Neural cell (in vitro differentiated cells): Measurements from ENCODE around the gene FLT1. TPM values are rescaled to one million over a fixed set of nuclear protein-coding genes. Genes with fewer than 3 reads are reported as not detected.

Source experiments
- H2AFZ ChIP-seq: fragments of 200-600, 300-800 bp; sonication (generic), shearing (Covaris generic); 2 replicates; pipeline ENCODE4 v1.6.0; 2014; ENCODE audit warnings: low read depth, mild to moderate bottlenecking, antibody characterized with exemption, low read length, moderate library complexity
- H3F3A ChIP-seq: fragments of 200-600 bp; shearing (Covaris generic); 2 replicates; pipeline ENCODE4 v1.6.1; 2016; ENCODE audit warnings: mild to moderate bottlenecking, moderate library complexity, mixed read lengths, antibody characterized with exemption, low read length; ENCODE audit not compliant: insufficient read depth, poor library complexity, severe bottlenecking
- H3K27ac ChIP-seq: fragments of 200-600, 300-800 bp; sonication (generic), shearing (Covaris generic); 2 replicates; pipeline ENCODE4 v1.5.1; 2014; ENCODE audit warnings: mild to moderate bottlenecking, low read length, moderate library complexity
- H3K27me3 ChIP-seq: fragments of 300-800, 200-600 bp; sonication (generic), shearing (Covaris generic); 2 replicates; pipeline ENCODE4 v1.6.0; 2014; ENCODE audit warnings: mild to moderate bottlenecking, low read depth, low read length, moderate library complexity; ENCODE audit not compliant: insufficient read depth
- H3K36me3 ChIP-seq: fragments of 300-800, 200-600 bp; sonication (generic), shearing (Covaris generic); 2 replicates; pipeline ENCODE4 v1.5.1; 2014; ENCODE audit warnings: mild to moderate bottlenecking, antibody characterized with exemption, low read length, moderate library complexity; ENCODE audit not compliant: insufficient read depth
- H3K4me2 ChIP-seq: fragments of 300-800, 200-600 bp; sonication (generic), shearing (Covaris generic); 2 replicates; pipeline ENCODE4 v1.6.0; 2014; ENCODE audit warnings: mild to moderate bottlenecking, low read length
- H3K4me3 ChIP-seq: fragments of 300-800, 200-600 bp; sonication (generic), shearing (Covaris generic); 2 replicates; pipeline ENCODE4 v1.5.1; 2014; ENCODE audit warnings: mild to moderate bottlenecking, low read length, moderate library complexity
- H3K79me2 ChIP-seq: fragments of 200-600 bp; shearing (Covaris generic); replicated peaks from 2 replicates; pipeline ENCODE4 v1.6.0; 2014; ENCODE audit warnings: mild to moderate bottlenecking, low read length, moderate library complexity; ENCODE audit not compliant: insufficient read depth
- H3K9ac ChIP-seq: fragments of 300-800, 200-600 bp; sonication (generic), shearing (Covaris generic); 2 replicates; pipeline ENCODE4 v1.6.1; 2016; ENCODE audit warnings: mild to moderate bottlenecking, low read length, mixed read lengths
- H3K9me2 ChIP-seq: fragments of 200-600 bp; shearing (Covaris generic); 2 replicates; pipeline ENCODE4 v1.6.1; 2016; ENCODE audit warnings: mild to moderate bottlenecking, low read length, mixed read lengths; ENCODE audit not compliant: insufficient read depth
- H3K9me3 ChIP-seq: fragments of 200-600, 300-800 bp; sonication (generic), shearing (Covaris generic); 2 replicates; pipeline ENCODE4 v1.6.1; 2016; ENCODE audit warnings: mild to moderate bottlenecking, mixed run types, low read length, moderate library complexity, mixed read lengths
- H4K20me1 ChIP-seq: fragments of 200-600 bp; shearing (Covaris generic); 2 replicates; pipeline ENCODE4 v1.6.1; 2016; ENCODE audit warnings: mild to moderate bottlenecking, mixed run types; ENCODE audit not compliant: insufficient read depth
- EP300 ChIP-seq: fragments of 450-650 bp; conservative IDR thresholded peaks from 2 replicates; pipeline ENCODE4 v1.6.1; 2014; ENCODE audit warnings: antibody characterized with exemption, mild to moderate bottlenecking, moderate library complexity; ENCODE audit not compliant: poor library complexity, severe bottlenecking
- EZH2 ChIP-seq: fragments of 200-600, 300-800 bp; shearing (Covaris generic), sonication (generic); IDR thresholded peaks from 2 replicates; pipeline ENCODE4 v1.6.1; 2014; ENCODE audit warnings: antibody characterized with exemption, low read length, borderline replicate concordance, mild to moderate bottlenecking; ENCODE audit not compliant: insufficient read depth, poor library complexity, severe bottlenecking
- MXI1 ChIP-seq: fragments of 450-650 bp; conservative IDR thresholded peaks from 2 replicates; pipeline ENCODE4 v1.6.1; 2014; ENCODE audit warnings: antibody characterized with exemption, mild to moderate bottlenecking; ENCODE audit not compliant: poor library complexity, severe bottlenecking
- POLR2AphosphoS5 ChIP-seq: IDR thresholded peaks from 2 replicates; pipeline ENCODE4 v1.6.1; 2012
- RAD21 ChIP-seq: fragments of 450-650 bp; conservative IDR thresholded peaks from 2 replicates; pipeline ENCODE4 v1.6.1; 2014; ENCODE audit warnings: antibody characterized with exemption, mild to moderate bottlenecking, moderate library complexity
- REST ChIP-seq: IDR thresholded peaks from 2 replicates; pipeline ENCODE4 v1.6.1; 2012; ENCODE audit warnings: borderline replicate concordance
- SMC3 ChIP-seq: fragments of 450-650 bp; conservative IDR thresholded peaks from 2 replicates; pipeline ENCODE4 v1.6.1; 2014; ENCODE audit warnings: antibody characterized with exemption, mild to moderate bottlenecking, moderate library complexity; ENCODE audit not compliant: poor library complexity
- TAF1 ChIP-seq: IDR thresholded peaks from 2 replicates; pipeline ENCODE4 v1.6.1; 2012; ENCODE audit warnings: low read depth
- polyA plus RNA-seq: library from polyadenylated mRNA; depleted of rRNA; stranded (reverse); fragments of >200 nt; gene quantifications from 2 replicates; pipeline ENCODE4 v1.2.3, GENCODE V29; 2014
- TF ChIP-seq, protein P1 (sequence below): fragments of 450-650 bp; IDR thresholded peaks from 2 replicates; pipeline ENCODE4 v1.5.1; 2014; ENCODE audit warnings: antibody characterized with exemption, mild to moderate bottlenecking, moderate library complexity; ENCODE audit not compliant: poor library complexity, severe bottlenecking

The FLT1 gene
- polyA plus RNA-seq, 1 donor from 2014 or later: not detected

GRCh38 chr13:28448651-28449358 lies 46.1 kb downstream of the FLT1 start:
- H2AFZ ChIP-seq: no peak overlapping the region
- H3K9ac ChIP-seq: no peak overlapping the region
- no peaks in the 10 kb centered on the region for H4K20me1 ChIP-seq
- TF ChIP-seq SMC3 (no peak), EZH2 (no peak), RAD21 (no peak)
- H3K27ac ChIP-seq: no peak overlapping the region
- H3K27me3 ChIP-seq: no peaks in the 10 kb centered on the region
- no peaks in the 10 kb centered on the region for H3K9me2 ChIP-seq
- H3K4me2 ChIP-seq: no peak overlapping the region
- no peak overlapping the region for H3K4me3 ChIP-seq
- no peaks in the 10 kb centered on the region for H3F3A ChIP-seq
- H3K79me2 ChIP-seq: no peaks in the 10 kb centered on the region
- no peaks in the 10 kb centered on the region for H3K9me3 ChIP-seq
- H3K36me3 ChIP-seq: no peaks in the 10 kb centered on the region

DNA sequence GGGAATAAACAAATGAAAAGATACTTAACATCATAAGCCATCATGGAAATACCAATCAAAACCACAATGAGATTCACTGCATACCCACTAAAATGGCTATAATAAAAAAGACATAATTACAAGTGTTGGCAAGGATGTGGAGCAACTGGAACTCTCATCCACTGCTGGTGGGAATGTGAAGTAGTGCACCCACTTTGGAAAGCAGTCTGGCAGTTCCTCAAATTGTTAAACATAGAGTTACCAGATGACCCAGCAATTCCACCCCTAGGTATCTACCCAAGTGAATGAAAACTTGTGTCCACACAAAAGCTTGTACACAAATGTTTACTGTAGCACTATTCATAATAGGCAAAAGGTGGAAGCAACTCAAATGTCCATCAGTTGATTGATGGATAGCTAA lies 46.9 kb downstream of the FLT1 start:
- no peaks in the 10 kb centered on the region for H4K20me1 ChIP-seq
- no peak overlapping the region for H3K4me2 ChIP-seq
- no peaks in the 10 kb centered on the region for H3K9me2 ChIP-seq
- no peak overlapping the region for H2AFZ ChIP-seq
- H3K36me3 ChIP-seq: no peaks in the 10 kb centered on the region
- TF ChIP-seq, protein P1, sequence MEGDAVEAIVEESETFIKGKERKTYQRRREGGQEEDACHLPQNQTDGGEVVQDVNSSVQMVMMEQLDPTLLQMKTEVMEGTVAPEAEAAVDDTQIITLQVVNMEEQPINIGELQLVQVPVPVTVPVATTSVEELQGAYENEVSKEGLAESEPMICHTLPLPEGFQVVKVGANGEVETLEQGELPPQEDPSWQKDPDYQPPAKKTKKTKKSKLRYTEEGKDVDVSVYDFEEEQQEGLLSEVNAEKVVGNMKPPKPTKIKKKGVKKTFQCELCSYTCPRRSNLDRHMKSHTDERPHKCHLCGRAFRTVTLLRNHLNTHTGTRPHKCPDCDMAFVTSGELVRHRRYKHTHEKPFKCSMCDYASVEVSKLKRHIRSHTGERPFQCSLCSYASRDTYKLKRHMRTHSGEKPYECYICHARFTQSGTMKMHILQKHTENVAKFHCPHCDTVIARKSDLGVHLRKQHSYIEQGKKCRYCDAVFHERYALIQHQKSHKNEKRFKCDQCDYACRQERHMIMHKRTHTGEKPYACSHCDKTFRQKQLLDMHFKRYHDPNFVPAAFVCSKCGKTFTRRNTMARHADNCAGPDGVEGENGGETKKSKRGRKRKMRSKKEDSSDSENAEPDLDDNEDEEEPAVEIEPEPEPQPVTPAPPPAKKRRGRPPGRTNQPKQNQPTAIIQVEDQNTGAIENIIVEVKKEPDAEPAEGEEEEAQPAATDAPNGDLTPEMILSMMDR: no peak
- no peak for TF ChIP-seq TAF1
- no peak for TF ChIP-seq REST
- TF ChIP-seq SMC3: no peak
- no peak for TF ChIP-seq MXI1
- no peak for TF ChIP-seq EZH2
- no peak for TF ChIP-seq POLR2AphosphoS5
- TF ChIP-seq EP300: no peak
- no peak for TF ChIP-seq RAD21
- no peak overlapping the region for H3K4me3 ChIP-seq
- H3F3A ChIP-seq: no peaks in the 10 kb centered on the region
- H3K27me3 ChIP-seq: no peaks in the 10 kb centered on the region
- H3K79me2 ChIP-seq: no peaks in the 10 kb centered on the region
- no peak overlapping the region for H3K27ac ChIP-seq
- H3K9ac ChIP-seq: no peak overlapping the region
- H3K9me3 ChIP-seq: no peaks in the 10 kb centered on the region
